Caco-2 (cell line): ENCODE results near the gene SDR9C7. TPM values are rescaled to one million over a fixed set of nuclear protein-coding genes. Genes with fewer than 3 reads are reported as not detected.

ENCODE experiments used
- BruUV-seq: library from RNA; stranded (reverse); fragments of 400-500 nt; replicated peaks from 2 replicates; lab custom pipeline; 2021; lab: Mats Ljungman, UMichigan
- CTCF ChIA-PET: fragments of 300-600 bp; sonication (Branson Sonifier 250); formaldehyde crosslinking; loops from one replicate; lab custom pipeline; 2022; ENCODE audit warnings: antibody characterized with exemption; lab: Charles Lee
- POLR2A ChIA-PET: fragments of 300-600 bp; sonication (Branson Sonifier 250); formaldehyde crosslinking; loops from one replicate; lab custom pipeline; 2022; ENCODE audit warnings: antibody characterized with exemption; lab: Charles Lee
- DNase-seq, 2 experiments: peaks; one replicate each; pipeline versions ENCODE4 v3.0.0 to v3.0.0-alpha.2; 2020 to 2022
- H3K27me3 ChIP-seq: replicated peaks from 2 replicates; pipeline ENCODE4 v1.6.0; 2011; ENCODE audit warnings: low read length; ENCODE audit not compliant: control insufficient read depth, insufficient read depth
- H3K36me3 ChIP-seq: 2 replicates; pipeline ENCODE4 v1.5.1; 2011; ENCODE audit warnings: low read length; ENCODE audit not compliant: control insufficient read depth, insufficient read depth
- H3K4me1 ChIP-seq: fragments of 250-450 bp; sonication (Bioruptor Pico); 2 replicates; pipeline ENCODE4 v1.5.1; 2020; ENCODE audit warnings: mild to moderate bottlenecking
- H3K4me3 ChIP-seq: 2 replicates; pipeline ENCODE4 v1.5.1; 2011; ENCODE audit warnings: low read depth, mild to moderate bottlenecking, control low read depth, low read length
- H3K9me3 ChIP-seq: fragments of 250-450 bp; sonication (Bioruptor Pico); 2 replicates; pipeline ENCODE4 v1.5.1; 2020; ENCODE audit warnings: mild to moderate bottlenecking, moderate library complexity
- H3K27ac Mint-ChIP-seq: one replicate; pipeline ENCODE4 v1.8.0; 2022; ENCODE audit warnings: mixed read lengths; ENCODE audit not compliant: unreplicated experiment
- H3K27me3 Mint-ChIP-seq: one replicate; pipeline ENCODE4 v1.8.0; 2022; ENCODE audit warnings: mixed read lengths; ENCODE audit not compliant: insufficient read depth, unreplicated experiment
- H3K36me3 Mint-ChIP-seq: one replicate; pipeline ENCODE4 v1.8.0; 2022; ENCODE audit warnings: mild to moderate bottlenecking, mixed read lengths; ENCODE audit not compliant: insufficient read depth, unreplicated experiment
- H3K4me1 Mint-ChIP-seq: one replicate; pipeline ENCODE4 v1.8.0; 2022; ENCODE audit warnings: low read depth, mixed read lengths; ENCODE audit not compliant: unreplicated experiment
- H3K4me3 Mint-ChIP-seq: one replicate; pipeline ENCODE4 v1.8.0; 2022; ENCODE audit warnings: mild to moderate bottlenecking, moderate library complexity, mixed read lengths; ENCODE audit not compliant: unreplicated experiment
- H3K9me3 Mint-ChIP-seq: one replicate; pipeline ENCODE4 v1.8.0; 2022; ENCODE audit warnings: mixed read lengths; ENCODE audit not compliant: unreplicated experiment
- CTCF ChIP-seq, 2 experiments: fragments of 200-600 bp in 1 of 2; IDR thresholded peaks; 1 replicate in 1 of 2; 2 replicates in 1 of 2; pipeline versions ENCODE4 v1.5.1 to v1.8.0; 2011 to 2022; ENCODE audit warnings: antibody characterized with exemption in 1 of 2, control low read depth in 1 of 2, inconsistent platforms in 1 of 2, low read depth in 1 of 2, low read length in 1 of 2, mild to moderate bottlenecking in 1 of 2, moderate library complexity in 1 of 2; ENCODE audit not compliant: insufficient read depth in 1 of 2, severe bottlenecking in 1 of 2, unreplicated experiment in 1 of 2
- intact Hi-C: fragments of 100-400 bp; cut with micrococcal nuclease; formaldehyde crosslinking; loops from one replicate; pipeline ENCODE4 v1.10.0; 2022; ENCODE audit not compliant: unreplicated experiment
- total RNA-seq: library from RNA; stranded (reverse); gene quantifications from 2 replicates; pipeline ENCODE4 v1.2.3, GENCODE V29; 2022

The SDR9C7 gene
- total RNA-seq, 1 experiment from 2014 or later, result not detected

- intact Hi-C loops, result no loop called here
- H3K4me1 ChIP-seq, result peaks cover 4% of the 10 kb centered on the region
- TF ChIP-seq CTCF (IDR thresholded peaks at IDR 0.05; ENCODE audit: insufficient read depth in 1 of 2, low read depth in 1 of 2, low read length in 1 of 2, severe bottlenecking in 1 of 2, unreplicated experiment in 1 of 2), result no peak
- H3K36me3 ChIP-seq, result no peaks in the 10 kb centered on the region
- no peaks in the 10 kb centered on the region for H3K9me3 ChIP-seq
- no TSS peak for BruUV-seq
- no peak overlapping the region for H3K4me3 Mint-ChIP-seq
- H3K36me3 Mint-ChIP-seq, result peaks cover 3% of the 10 kb centered on the region
- CTCF ChIA-PET, result no interaction called here
- peaks cover 6% of the 10 kb centered on the region for H3K4me1 Mint-ChIP-seq
- no peaks in the 10 kb centered on the region for H3K27me3 ChIP-seq
- H3K9me3 Mint-ChIP-seq, result no peaks in the 10 kb centered on the region
- no peak overlapping the region for H3K4me3 ChIP-seq
- DNase-seq, result no peak
- no peak overlapping the region for H3K27ac Mint-ChIP-seq
- H3K27me3 Mint-ChIP-seq, result no peaks in the 10 kb centered on the region
- POLR2A ChIA-PET, result no interaction called here
These were observed 46.8 kb upstream of the SDR9C7 start for GRCh38 chr12:56980941-56981530.

- CTCF ChIA-PET, result no interaction called here
- DNase-seq, result no peak
- no TSS peak for BruUV-seq
These were observed 46.1 kb upstream of the SDR9C7 start for GRCh38 chr12:56980268-56980667.

GRCh38 chr12:56979628-56980027 lies 45.4 kb upstream of the SDR9C7 start:
- CTCF ChIA-PET, result no interaction called here
- H3K36me3 Mint-ChIP-seq, result no peaks in the 10 kb centered on the region
- POLR2A ChIA-PET, result no interaction called here
- intact Hi-C loops, result no loop called here
- no peaks in the 10 kb centered on the region for H3K4me1 Mint-ChIP-seq
- Histone ChIP-seq H3K9me3 (no peaks in the 10 kb centered on the region), H3K36me3 (no peaks in the 10 kb centered on the region), H3K27me3 (no peaks in the 10 kb centered on the region), H3K4me1 (no peaks in the 10 kb centered on the region), H3K4me3 (no peak overlapping the region)
- no peaks in the 10 kb centered on the region for H3K27me3 Mint-ChIP-seq
- H3K9me3 Mint-ChIP-seq, result no peaks in the 10 kb centered on the region
- BruUV-seq, result no TSS peak
- no peak overlapping the region for H3K4me3 Mint-ChIP-seq
- TF ChIP-seq CTCF (IDR thresholded peaks at IDR 0.05; ENCODE audit: insufficient read depth in 1 of 2, low read depth in 1 of 2, low read length in 1 of 2, severe bottlenecking in 1 of 2, unreplicated experiment in 1 of 2), result no peak
- no peak for DNase-seq
- H3K27ac Mint-ChIP-seq, result no peak overlapping the region

More at GRCh38 chr12:56980268-56980667, 46.1 kb upstream of the SDR9C7 start:
- no peak for TF ChIP-seq CTCF (IDR thresholded peaks at IDR 0.05; ENCODE audit: insufficient read depth in 1 of 2, low read depth in 1 of 2, low read length in 1 of 2, severe bottlenecking in 1 of 2, unreplicated experiment in 1 of 2)
- intact Hi-C loops, result no loop called here
- Histone ChIP-seq H3K4me1 (no peaks in the 10 kb centered on the region), H3K27me3 (no peaks in the 10 kb centered on the region), H3K4me3 (no peak overlapping the region), H3K9me3 (no peaks in the 10 kb centered on the region), H3K36me3 (no peaks in the 10 kb centered on the region)
- Mint-ChIP-seq H3K9me3 (no peaks in the 10 kb centered on the region), H3K27ac (no peak overlapping the region), H3K4me3 (no peak overlapping the region), H3K27me3 (no peaks in the 10 kb centered on the region), H3K4me1 (no peaks in the 10 kb centered on the region), H3K36me3 (no peaks in the 10 kb centered on the region)
- POLR2A ChIA-PET, result no interaction called here
